ENCODE measurements around the gene PTPN14.

PTPN14 gene

GRCh38 chr1:214453109-214453722 lies 98.2 kb downstream of the PTPN14 start:
- TF ChIP-seq MYC (IDR thresholded peaks at IDR 0.05; ENCODE audit: low read depth, low read length) (no peak), CTCF (IDR thresholded peaks at IDR 0.05; ENCODE audit: low read depth, low read length) (no peak), POLR2A (IDR thresholded peaks at IDR 0.05; ENCODE audit: extremely low read depth, insufficient read length) (no peak), MAX (IDR thresholded peaks at IDR 0.05; ENCODE audit: low read depth, low read length) (no peak)
- no peak for DNase-seq (ENCODE audit: low read depth)
- H3K4me3 ChIP-seq (ENCODE audit: low read depth, low read length): no peak overlapping the region

GRCh38 chr1:214452152-214452784 lies 99.1 kb downstream of the PTPN14 start:
- no peak overlapping the region for H3K4me3 ChIP-seq (ENCODE audit: low read depth, low read length)
- TF ChIP-seq CTCF (IDR thresholded peaks at IDR 0.05; ENCODE audit: low read depth, low read length): no peak
- DNase-seq (ENCODE audit: low read depth): no peak

- no peak for TF ChIP-seq POLR2A (IDR thresholded peaks at IDR 0.05; ENCODE audit: extremely low read depth, insufficient read length)
- no peak for TF ChIP-seq CTCF (IDR thresholded peaks at IDR 0.05; ENCODE audit: low read depth, low read length)
- TF ChIP-seq MAX (IDR thresholded peaks at IDR 0.05; ENCODE audit: low read depth, low read length): no peak
- TF ChIP-seq MYC (IDR thresholded peaks at IDR 0.05; ENCODE audit: low read depth, low read length): no peak
Measured at GRCh38 chr1:214451596-214451995, 99.8 kb downstream of the PTPN14 start.

GRCh38 chr1:214449371-214449770 lies 102.0 kb downstream of the PTPN14 start:
- no peak overlapping the region for H3K4me3 ChIP-seq (ENCODE audit: low read depth, low read length)
- TF ChIP-seq CTCF (IDR thresholded peaks at IDR 0.05; ENCODE audit: low read depth, low read length) (no peak), MAX (IDR thresholded peaks at IDR 0.05; ENCODE audit: low read depth, low read length) (no peak), MYC (IDR thresholded peaks at IDR 0.05; ENCODE audit: low read depth, low read length) (no peak), POLR2A (IDR thresholded peaks at IDR 0.05; ENCODE audit: extremely low read depth, insufficient read length) (no peak)
- DNase-seq (ENCODE audit: low read depth): no peak

More at GRCh38 chr1:214451596-214451995, 99.8 kb downstream of the PTPN14 start:
- DNase-seq (ENCODE audit: low read depth): no peak
- no peak overlapping the region for H3K4me3 ChIP-seq (ENCODE audit: low read depth, low read length)

GRCh38 chr1:214448536-214448935 lies 102.9 kb downstream of the PTPN14 start:
- no peak for DNase-seq (ENCODE audit: low read depth)
- no peak for TF ChIP-seq CTCF (IDR thresholded peaks at IDR 0.05; ENCODE audit: low read depth, low read length)
- no peak for TF ChIP-seq POLR2A (IDR thresholded peaks at IDR 0.05; ENCODE audit: extremely low read depth, insufficient read length)
- no peak for TF ChIP-seq MAX (IDR thresholded peaks at IDR 0.05; ENCODE audit: low read depth, low read length)
- TF ChIP-seq MYC (IDR thresholded peaks at IDR 0.05; ENCODE audit: low read depth, low read length): no peak
- no peak overlapping the region for H3K4me3 ChIP-seq (ENCODE audit: low read depth, low read length)

- no peak for TF ChIP-seq MYC (IDR thresholded peaks at IDR 0.05; ENCODE audit: low read depth, low read length)
- no peak for TF ChIP-seq MAX (IDR thresholded peaks at IDR 0.05; ENCODE audit: low read depth, low read length)
- no peak for TF ChIP-seq CTCF (IDR thresholded peaks at IDR 0.05; ENCODE audit: low read depth, low read length)
- no peak for TF ChIP-seq POLR2A (IDR thresholded peaks at IDR 0.05; ENCODE audit: extremely low read depth, insufficient read length)
- H3K4me3 ChIP-seq (ENCODE audit: low read depth, low read length): no peak overlapping the region
- no peak for DNase-seq (ENCODE audit: low read depth)
Measured at GRCh38 chr1:214447557-214447871, 103.9 kb downstream of the PTPN14 start.

All from NB4 (cell line).